B cell (primary cell): ENCODE measurements around the gene EXD3.

ENCODE experiments used
- CTCF ChIP-seq: fragments of 200-600 bp; IDR thresholded peaks from one replicate; pipeline ENCODE4 v1.8.0; 2022; ENCODE audit warnings: antibody characterized with exemption, mild to moderate bottlenecking
- EZH2 ChIP-seq: IDR thresholded peaks from 2 replicates; pipeline ENCODE4 v1.6.1; 2012; ENCODE audit warnings: borderline replicate concordance, low read depth, mild to moderate bottlenecking, moderate library complexity, low read length; ENCODE audit not compliant: insufficient read depth, poor library complexity, severe bottlenecking

- TF ChIP-seq CTCF (no peak), EZH2 (no peak)
These were observed 31.8 kb upstream of the EXD3 start for GRCh38 chr9:137454597-137455358.
